BJ (cell line): ENCODE results near the gene KLK3. TPM values are rescaled to one million over a fixed set of nuclear protein-coding genes. Genes with fewer than 3 reads are reported as not detected.
"Not testable (repeated sequence)": the region's sequence is repeated elsewhere in the genome, so short reads cannot be mapped to it uniquely, and the experiment has no call there.

Experiments
- CTCF ChIA-PET: fragments of 350-600 bp; formaldehyde crosslinking; extraction: SDS; loops from one replicate; lab custom pipeline; 2021; ENCODE audit warnings: antibody characterized with exemption, inconsistent platforms; lab: Yijun Ruan, JAX
- POLR2A ChIA-PET: fragments of 300-600 bp; sonication (Branson Sonifier 250); formaldehyde crosslinking; extraction: SDS; loops from one replicate; lab custom pipeline; 2021; ENCODE audit warnings: antibody characterized with exemption; lab: Charles Lee
- DNase-seq: peaks from one replicate; pipeline ENCODE4 v3.0.0-alpha.2; 2011; ENCODE audit warnings: low read depth
- H3K27me3 ChIP-seq: 2 replicates; pipeline ENCODE4 v1.6.0; 2011; ENCODE audit warnings: low read length; ENCODE audit not compliant: control insufficient read depth, insufficient read depth
- H3K36me3 ChIP-seq: 2 replicates; pipeline ENCODE4 v1.5.1; 2011; ENCODE audit warnings: low read length; ENCODE audit not compliant: control insufficient read depth, insufficient read depth
- H3K4me3 ChIP-seq: 2 replicates; pipeline ENCODE4 v1.5.1; 2011; ENCODE audit warnings: low read depth, mild to moderate bottlenecking, control low read depth, low read length
- polyA minus RNA-seq: library from RNA; depleted of rRNA, polyadenylated mRNA; stranded (reverse); fragments of >200 nt; gene quantifications from 2 replicates; pipeline ENCODE4 v1.2.3, GENCODE V29; 2011; rRNA and poly(A)+ RNA removed
- polyA plus RNA-seq: library from polyadenylated mRNA; depleted of rRNA; stranded (reverse); fragments of >200 nt; gene quantifications from 2 replicates; pipeline ENCODE4 v1.2.3, GENCODE V29; 2011; rRNA removed
- TF ChIP-seq, protein P1 (sequence below): IDR thresholded peaks from 2 replicates; pipeline ENCODE4 v1.5.1; 2011; ENCODE audit warnings: low read depth, mild to moderate bottlenecking, control low read depth, inconsistent platforms, low read length, moderate library complexity; ENCODE audit not compliant: insufficient read depth

Gene KLK3
- polyA plus RNA-seq (not detected in 2 replicates), polyA minus RNA-seq (not detected in 2 replicates)

DNA sequence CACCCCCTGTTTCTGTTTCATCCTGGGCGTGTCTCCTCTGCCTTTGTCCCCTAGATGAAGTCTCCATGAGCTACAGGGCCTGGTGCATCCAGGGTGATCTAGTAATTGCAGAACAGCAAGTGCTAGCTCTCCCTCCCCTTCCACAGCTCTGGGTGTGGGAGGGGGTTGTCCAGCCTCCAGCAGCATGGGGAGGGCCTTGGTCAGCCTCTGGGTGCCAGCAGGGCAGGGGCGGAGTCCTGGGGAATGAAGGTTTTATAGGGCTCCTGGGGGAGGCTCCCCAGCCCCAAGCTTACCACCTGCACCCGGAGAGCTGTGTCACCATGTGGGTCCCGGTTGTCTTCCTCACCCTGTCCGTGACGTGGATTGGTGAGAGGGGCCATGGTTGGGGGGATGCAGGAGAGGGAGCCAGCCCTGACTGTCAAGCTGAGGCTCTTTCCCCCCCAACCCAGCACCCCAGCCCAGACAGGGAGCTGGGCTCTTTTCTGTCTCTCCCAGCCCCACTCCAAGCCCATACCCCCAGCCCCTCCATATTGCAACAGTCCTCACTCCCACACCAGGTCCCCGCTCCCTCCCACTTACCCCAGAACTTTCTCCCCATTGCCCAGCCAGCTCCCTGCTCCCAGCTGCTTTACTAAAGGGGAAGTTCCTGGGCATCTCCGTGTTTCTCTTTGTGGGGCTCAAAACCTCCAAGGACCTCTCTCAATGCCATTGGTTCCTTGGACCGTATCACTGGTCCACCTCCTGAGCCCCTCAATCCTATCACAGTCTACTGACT is at the start of gene KLK3:
Gene KLK3, plus strand, starts transcription at position 280 of the 775 bp plus-strand sequence. Its CDS starts 41 bp downstream, at position 321.
- CTCF ChIA-PET = interaction anchor here (1.4 kb wide), 1 partner anchor 67 kb away, joined by 3 read pairs; no protein-coding TSS in a partner anchor
- TF ChIP-seq, protein P1, sequence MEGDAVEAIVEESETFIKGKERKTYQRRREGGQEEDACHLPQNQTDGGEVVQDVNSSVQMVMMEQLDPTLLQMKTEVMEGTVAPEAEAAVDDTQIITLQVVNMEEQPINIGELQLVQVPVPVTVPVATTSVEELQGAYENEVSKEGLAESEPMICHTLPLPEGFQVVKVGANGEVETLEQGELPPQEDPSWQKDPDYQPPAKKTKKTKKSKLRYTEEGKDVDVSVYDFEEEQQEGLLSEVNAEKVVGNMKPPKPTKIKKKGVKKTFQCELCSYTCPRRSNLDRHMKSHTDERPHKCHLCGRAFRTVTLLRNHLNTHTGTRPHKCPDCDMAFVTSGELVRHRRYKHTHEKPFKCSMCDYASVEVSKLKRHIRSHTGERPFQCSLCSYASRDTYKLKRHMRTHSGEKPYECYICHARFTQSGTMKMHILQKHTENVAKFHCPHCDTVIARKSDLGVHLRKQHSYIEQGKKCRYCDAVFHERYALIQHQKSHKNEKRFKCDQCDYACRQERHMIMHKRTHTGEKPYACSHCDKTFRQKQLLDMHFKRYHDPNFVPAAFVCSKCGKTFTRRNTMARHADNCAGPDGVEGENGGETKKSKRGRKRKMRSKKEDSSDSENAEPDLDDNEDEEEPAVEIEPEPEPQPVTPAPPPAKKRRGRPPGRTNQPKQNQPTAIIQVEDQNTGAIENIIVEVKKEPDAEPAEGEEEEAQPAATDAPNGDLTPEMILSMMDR = no peak
- no peak for DNase-seq
- POLR2A ChIA-PET = no interaction called here
- Histone ChIP-seq H3K27me3 (no peaks in the 10 kb centered on the region), H3K36me3 (no peaks in the 10 kb centered on the region), H3K4me3 (no peak within 1 kb of the TSS)

DNA sequence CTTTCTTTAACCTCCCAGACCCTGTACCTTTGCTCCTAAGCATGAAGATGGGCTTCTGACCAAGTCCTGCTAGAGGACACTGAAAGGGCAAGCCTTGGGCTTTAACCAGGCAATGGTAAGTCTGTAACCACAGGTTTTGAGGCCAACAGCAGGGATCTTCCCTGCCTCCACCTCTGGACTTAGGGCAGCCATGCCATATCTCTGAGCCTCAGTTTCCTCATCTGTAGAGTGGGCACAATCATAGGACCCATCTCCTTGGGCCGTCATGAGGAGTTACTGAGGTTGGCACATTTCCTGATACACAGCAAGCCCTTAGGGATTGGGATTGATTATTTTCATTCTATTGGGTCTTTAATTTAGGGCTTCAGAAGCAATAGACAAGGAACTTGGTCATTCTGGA is 45.9 kb upstream of the KLK3 start:
- Histone ChIP-seq H3K36me3 (no peaks in the 10 kb centered on the region), H3K27me3 (no peaks in the 10 kb centered on the region), H3K4me3 (no peak overlapping the region)
- CTCF ChIA-PET = no interaction called here
- no peak for DNase-seq
- POLR2A ChIA-PET = no interaction called here
- TF ChIP-seq, protein P1 = no peak

DNA sequence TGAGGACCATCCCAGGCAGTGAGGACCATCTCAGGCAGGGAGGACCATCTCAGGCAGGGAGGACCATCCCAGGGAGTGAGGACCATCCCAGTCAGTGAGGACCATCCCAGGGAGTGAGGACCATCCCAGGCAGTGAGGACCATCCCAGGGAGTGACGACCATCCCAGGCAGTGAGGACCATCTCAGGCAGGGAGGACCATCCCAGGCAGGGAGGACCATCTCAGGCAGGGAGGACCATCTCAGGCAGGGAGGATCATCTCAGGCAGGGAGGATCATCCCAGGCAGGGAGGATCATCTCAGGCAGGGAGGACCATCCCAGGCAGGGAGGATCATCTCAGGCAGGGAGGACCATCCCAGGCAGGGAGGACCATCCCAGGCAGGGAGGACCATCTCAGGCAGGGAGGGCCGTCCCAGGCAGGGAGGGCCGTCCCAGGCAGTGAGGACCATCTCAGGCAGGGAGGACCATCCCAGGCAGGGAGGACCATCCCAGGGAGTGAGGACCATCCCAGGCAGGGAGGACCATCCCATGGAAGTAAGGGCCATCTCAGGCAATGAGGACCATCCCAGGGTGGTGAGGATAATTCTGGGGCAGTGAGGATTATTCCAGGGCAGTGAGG is 43.0 kb upstream of the KLK3 start:
- H3K36me3 ChIP-seq, H3K27me3 ChIP-seq, POLR2A ChIA-PET, CTCF ChIA-PET, H3K4me3 ChIP-seq, DNase-seq: not testable (repeated sequence)

DNA sequence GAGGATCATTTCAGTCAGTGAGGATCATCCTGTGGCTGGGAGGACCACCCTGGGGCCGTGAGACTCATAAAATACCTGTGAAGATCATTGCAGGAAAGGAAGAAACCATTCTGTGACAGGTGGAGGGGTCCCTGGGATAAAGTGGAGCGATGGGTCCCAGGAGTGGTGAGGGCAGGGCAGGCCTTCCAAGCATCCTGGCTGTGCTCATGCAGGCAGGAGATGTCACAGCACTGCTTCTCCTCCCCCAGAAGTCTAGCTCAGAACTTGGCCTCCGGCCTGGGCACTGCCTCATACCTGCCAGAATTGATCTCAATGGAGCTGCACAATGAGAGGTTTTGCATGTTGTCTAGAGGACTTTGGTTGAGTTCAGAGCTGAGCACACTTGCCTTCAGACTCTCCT is 42.2 kb upstream of the KLK3 start:
- DNase-seq = no peak
- no peaks in the 10 kb centered on the region for H3K27me3 ChIP-seq
- no peak overlapping the region for H3K4me3 ChIP-seq
- H3K36me3 ChIP-seq = no peaks in the 10 kb centered on the region
- ChIA-PET CTCF (no interaction called here), POLR2A (no interaction called here)
- TF ChIP-seq, protein P1 = no peak

DNA sequence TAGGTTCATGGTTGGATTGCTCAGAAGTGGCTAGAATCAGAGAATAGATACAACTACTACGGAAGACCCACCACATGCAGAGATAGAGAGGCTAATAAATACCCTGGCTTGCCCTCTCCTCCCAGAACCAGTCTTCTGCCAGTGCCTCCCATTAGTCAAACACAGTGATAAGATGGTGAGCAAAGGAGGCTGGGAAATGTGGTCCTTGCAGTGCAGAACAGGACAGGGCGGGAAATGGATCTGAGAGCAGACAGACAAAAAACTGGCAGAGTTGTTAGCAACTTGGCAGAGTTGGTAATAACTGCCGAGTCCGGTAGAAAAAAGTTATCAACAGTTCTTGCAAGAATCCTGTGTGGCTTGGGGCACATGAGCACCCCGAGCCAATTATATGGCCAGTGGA is 39.8 kb upstream of the KLK3 start:
- Histone ChIP-seq H3K36me3 (no peaks in the 10 kb centered on the region), H3K4me3 (no peak overlapping the region), H3K27me3 (peaks cover 13% of the 10 kb centered on the region)
- CTCF ChIA-PET = no interaction called here
- TF ChIP-seq, protein P1 = no peak
- DNase-seq = no peak
- POLR2A ChIA-PET = no interaction called here
